ENCODE data around the gene ABCG1.

- TF ChIP-seq ARNTL (CRISPR knock-in tag; IDR thresholded peaks at IDR 0.05; ENCODE audit: borderline replicate concordance, low read depth): no peak
- TF ChIP-seq TCF4 (CRISPR knock-in tag; IDR thresholded peaks at IDR 0.05; ENCODE audit: borderline replicate concordance): no peak
- TF ChIP-seq CSDC2 (CRISPR knock-in tag; IDR thresholded peaks at IDR 0.05): no peak
- TF ChIP-seq, protein P1, sequence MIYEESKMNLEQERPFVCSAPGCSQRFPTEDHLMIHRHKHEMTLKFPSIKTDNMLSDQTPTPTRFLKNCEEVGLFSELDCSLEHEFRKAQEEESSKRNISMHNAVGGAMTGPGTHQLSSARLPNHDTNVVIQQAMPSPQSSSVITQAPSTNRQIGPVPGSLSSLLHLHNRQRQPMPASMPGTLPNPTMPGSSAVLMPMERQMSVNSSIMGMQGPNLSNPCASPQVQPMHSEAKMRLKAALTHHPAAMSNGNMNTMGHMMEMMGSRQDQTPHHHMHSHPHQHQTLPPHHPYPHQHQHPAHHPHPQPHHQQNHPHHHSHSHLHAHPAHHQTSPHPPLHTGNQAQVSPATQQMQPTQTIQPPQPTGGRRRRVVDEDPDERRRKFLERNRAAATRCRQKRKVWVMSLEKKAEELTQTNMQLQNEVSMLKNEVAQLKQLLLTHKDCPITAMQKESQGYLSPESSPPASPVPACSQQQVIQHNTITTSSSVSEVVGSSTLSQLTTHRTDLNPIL (CRISPR knock-in tag; IDR thresholded peaks at IDR 0.05; ENCODE audit: low read depth): no peak
- no peak for TF ChIP-seq SNAI2 (CRISPR knock-in tag; IDR thresholded peaks at IDR 0.05)
- no peak for TF ChIP-seq ZFP30 (CRISPR knock-in tag; IDR thresholded peaks at IDR 0.05)
- TF ChIP-seq ZC3H10 (CRISPR knock-in tag; IDR thresholded peaks at IDR 0.05): no peak
- no peak for TF ChIP-seq ESRRG (CRISPR knock-in tag; IDR thresholded peaks at IDR 0.05)
- TF ChIP-seq BACH2 (CRISPR knock-in tag; IDR thresholded peaks at IDR 0.05; ENCODE audit: borderline replicate concordance): no peak
- TF ChIP-seq PPARA (CRISPR knock-in tag; IDR thresholded peaks at IDR 0.05; ENCODE audit: borderline replicate concordance): no peak
Observed at GRCh38 chr21:42272109-42272962, 53.4 kb downstream of the ABCG1 start.

Measured in SK-N-SH treated with all-trans-retinoic acid at 6 μM for 48 hours (cell line).